OCI-LY3 (cell line): ENCODE measurements around the gene LILRA5.
"Not testable (repeated sequence)": the region's sequence is repeated elsewhere in the genome, so short reads cannot be mapped to it uniquely, and the experiment has no call there.

Experiments used
- CTCF ChIP-seq: fragments of 200-600, 300-600 bp; sonication (generic); IDR thresholded peaks from 2 replicates; pipeline ENCODE4 v1.5.1; 2014; ENCODE audit warnings: antibody characterized with exemption, low read length, low read depth
- EZH2phosphoT487 ChIP-seq: fragments of 200-600 bp; shearing (Covaris generic); IDR thresholded peaks from 2 replicates; pipeline ENCODE4 v1.6.1; 2018; ENCODE audit warnings: antibody characterized with exemption, mixed run types, low read depth

GRCh38 chr19:54278056-54278455, 34.9 kb downstream of the LILRA5 start:
- TF ChIP-seq CTCF, EZH2phosphoT487: not testable (repeated sequence)
